ENCODE measurements around the gene FAM20B.

DNA sequence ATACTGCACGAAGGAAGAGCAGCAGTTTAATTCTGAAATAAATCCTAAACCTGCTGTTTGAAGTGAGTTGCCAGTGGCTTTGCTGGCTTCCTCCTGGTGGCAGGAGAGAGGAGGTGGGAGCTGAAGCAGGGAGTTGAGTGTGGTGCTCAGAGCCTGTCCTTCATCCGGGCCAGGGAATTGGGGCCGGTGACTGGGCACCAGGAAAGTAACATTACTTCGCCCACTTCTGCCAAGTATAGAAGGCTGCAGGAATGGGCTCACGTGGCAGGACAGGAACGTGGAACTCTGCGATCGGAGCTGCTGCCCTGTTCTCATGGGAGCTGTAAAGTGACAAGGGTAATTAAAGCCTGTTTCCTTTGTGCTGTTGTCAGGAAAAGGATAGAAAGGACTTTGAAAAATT is 64.8 kb downstream of the FAM20B start:
- TF ChIP-seq CTCF (IDR thresholded peaks at IDR 0.05) (no peak), EP300 (IDR thresholded peaks at IDR 0.05) (no peak), POLR2A (IDR thresholded peaks at IDR 0.05) (no peak)
